HG02943 (cell line): ENCODE data around the gene MEGF11.

Source experiments
- ATAC-seq: cut with Tn5 transposase; IDR thresholded peaks from one replicate; pipeline ENCODE4 v1.9.1; 2021; ENCODE audit warnings: mild to moderate bottlenecking, low read depth, moderate library complexity; ENCODE audit not compliant: unreplicated experiment

Gene MEGF11

DNA sequence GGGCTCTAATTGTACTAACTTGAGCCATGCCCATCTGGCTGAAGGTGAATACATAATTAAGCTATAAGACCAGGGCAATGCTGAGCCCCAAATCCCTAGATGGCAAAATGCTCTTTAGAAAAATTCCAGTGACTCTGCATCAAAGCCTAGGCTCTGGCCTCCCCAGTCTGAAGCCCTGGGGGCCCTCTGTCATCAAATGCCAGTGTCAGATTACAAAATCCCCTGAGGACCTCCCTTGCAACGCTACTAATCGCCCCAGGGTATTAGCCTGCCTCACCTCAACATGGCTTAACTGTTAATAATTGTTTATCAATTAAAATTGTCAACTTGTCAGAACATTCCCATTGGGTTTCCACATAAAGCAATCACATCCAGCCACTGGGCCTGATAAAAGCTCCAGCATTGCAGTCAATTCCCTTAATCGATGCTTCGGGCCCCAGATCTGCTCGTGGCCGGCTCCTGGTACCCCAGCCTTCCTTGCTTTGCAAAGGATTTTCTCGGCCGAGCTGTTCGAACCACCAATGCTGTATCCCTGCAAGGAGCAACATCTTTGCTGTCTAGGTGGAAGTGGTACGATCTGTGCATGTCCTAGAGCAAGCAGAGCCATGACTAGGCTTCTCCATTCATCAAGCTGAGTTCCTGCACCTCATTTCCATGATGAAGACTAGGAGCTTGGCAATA is 151.7 kb downstream of the MEGF11 start:
- ATAC-seq: no peak

DNA sequence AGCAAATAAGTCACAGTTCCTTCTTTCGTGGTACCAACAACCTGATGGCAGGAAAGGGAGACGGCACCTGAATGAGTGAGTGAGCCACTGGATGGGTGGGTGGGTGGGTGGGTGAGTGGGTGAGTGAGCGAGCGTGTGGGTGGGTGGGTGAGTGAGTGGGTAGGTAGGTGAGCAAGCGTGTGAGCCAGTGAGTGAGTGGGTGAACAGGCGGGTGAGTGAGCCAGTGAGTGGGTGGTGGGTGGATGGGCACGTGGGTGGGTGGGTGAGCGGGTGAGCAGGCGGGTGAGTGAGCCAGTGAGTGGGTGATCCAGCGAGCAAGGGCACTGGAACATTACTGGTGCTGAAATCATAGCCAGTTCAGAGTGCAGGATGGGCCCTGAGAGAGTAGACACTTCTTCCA is 152.8 kb downstream of the MEGF11 start:
- ATAC-seq: no peak

GRCh38 chr15:66099950-66100671 is 153.4 kb downstream of the MEGF11 start:
- ATAC-seq: no peak

DNA sequence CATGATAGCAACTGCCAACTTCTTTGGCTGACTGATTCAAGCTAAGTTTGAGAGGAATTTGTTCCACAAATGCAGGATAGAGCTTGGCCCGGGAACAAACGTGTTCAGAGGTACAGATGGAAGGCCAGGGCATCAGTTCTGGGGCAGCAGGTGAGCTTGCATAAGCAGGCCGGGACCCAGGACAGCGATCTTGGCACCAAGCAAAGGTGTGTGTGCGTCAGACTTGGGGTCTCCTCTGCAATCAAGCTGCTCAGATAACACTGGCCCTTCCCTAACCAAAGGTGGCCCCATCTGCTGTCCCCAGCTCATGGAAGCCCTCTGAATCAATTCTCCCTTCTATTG is 155.6 kb downstream of the MEGF11 start:
- ATAC-seq: no peak

- ATAC-seq: no peak
These were observed 156.2 kb downstream of the MEGF11 start for GRCh38 chr15:66097151-66098021.

GRCh38 chr15:66096688-66097058 is 156.9 kb downstream of the MEGF11 start:
- ATAC-seq: no peak

DNA sequence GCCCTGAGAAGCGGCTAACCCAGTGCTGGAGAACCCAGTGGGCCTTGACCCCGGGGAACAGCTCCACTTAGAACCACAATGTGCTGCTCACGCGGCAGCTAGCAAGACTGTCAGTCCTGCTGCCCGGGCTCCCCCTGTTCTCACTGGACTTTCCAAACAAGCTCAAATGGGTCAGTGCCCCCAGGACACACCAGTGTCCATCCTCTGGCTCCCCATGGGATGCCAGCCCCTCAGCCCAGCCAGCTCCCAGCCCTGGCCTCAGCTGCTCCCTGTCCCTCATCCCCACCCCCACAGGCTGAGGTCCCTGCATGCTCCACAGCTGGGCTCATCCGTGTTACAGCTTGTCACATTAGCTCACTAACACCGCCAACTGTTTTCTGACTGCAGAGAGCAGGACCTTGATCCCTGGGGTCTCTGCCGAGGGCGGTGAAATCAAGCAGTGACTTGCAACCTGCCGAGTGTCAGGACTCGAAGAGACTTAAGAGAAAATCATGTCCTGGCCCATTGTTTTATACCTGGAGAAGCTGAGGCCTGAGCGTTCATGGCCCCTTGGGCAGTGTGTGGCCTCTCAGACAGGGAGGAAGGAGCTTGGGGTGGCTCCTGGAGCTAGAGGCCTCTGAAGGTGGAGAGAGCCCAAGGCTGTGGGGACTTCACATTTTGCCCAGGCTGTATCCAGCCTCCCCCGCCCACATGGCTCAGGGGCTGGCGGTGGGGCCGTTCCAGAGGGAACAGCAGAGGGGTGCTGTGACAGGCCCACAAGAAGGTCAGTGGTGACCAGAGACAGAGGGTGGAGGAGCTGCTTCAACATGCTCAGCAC is 157.5 kb downstream of the MEGF11 start:
- ATAC-seq: no peak

GRCh38 chr15:66094331-66094730 is 159.2 kb downstream of the MEGF11 start:
- ATAC-seq: no peak

DNA sequence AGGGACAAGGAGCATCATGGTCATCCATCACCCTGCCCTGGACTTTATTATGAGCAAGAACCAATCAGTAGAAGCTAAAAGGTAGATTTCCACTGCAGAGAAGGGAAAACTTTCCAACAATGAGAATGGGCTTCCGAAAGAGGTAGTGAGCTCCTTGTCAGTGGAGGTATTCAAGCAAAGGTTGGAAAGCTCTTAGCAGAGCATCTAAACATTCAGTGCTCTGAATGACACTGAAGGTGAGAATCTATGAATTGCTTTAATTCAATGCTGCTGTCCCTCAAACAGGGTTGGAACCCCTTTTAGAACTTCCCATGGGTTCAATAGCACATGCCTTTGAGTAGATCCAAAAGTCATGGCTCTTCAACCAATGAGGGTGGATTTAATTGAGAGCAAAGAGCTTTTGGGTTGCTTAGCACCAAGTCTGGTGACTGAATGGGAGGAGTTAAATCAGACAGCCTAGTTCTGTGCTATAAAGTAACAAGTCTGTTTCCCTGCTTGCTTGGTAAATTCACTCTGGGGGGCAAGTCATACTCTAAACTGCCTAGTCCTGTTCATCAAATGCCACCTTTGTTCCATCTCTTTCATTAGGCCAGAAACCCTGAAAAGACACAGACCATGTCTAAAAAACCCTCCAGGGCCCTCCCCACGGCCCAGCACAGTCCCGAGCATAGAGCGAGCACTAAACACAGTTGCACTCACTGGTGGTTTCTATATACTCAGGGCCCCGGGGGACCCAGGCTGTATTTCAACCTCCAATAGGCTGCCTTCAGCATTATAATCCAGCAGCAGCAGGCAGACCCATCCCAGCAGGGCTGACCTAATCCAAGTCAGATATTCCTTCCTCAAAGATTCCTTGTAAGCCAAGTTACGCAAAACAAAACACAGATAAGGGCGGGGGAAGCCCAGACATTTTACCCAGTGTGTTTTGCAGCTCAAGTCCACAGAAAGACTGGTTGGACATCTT is 161.2 kb downstream of the MEGF11 start:
- no peak for ATAC-seq

- ATAC-seq: no peak
These were observed 164.0 kb downstream of the MEGF11 start for GRCh38 chr15:66089509-66089908.

- ATAC-seq: no peak
These were observed 164.5 kb downstream of the MEGF11 start for GRCh38 chr15:66089049-66089448.

GRCh38 chr15:66085128-66085527 is 168.4 kb downstream of the MEGF11 start:
- ATAC-seq: no peak

DNA sequence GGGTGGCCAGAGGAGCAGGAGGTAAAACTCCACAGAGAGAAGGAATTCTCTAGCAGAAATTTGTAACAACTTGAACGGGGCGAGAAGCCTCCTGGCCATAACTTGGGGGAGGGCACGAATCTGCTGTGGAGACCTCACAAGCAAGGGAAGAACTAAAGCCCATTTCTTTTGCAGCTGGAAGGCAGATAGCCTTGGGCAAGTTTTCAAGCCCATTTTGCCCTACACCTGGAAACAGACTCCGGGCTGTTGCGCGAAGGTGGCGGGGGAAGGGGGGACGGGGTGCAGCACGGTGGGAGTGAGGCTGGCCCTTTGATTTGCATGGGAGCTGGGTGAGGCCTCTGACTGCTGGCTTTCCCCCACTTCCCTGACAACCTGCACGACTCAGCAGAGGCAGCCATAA is 168.8 kb downstream of the MEGF11 start:
- no peak for ATAC-seq

GRCh38 chr15:66080717-66081398 is 172.7 kb downstream of the MEGF11 start:
- ATAC-seq: no peak

DNA sequence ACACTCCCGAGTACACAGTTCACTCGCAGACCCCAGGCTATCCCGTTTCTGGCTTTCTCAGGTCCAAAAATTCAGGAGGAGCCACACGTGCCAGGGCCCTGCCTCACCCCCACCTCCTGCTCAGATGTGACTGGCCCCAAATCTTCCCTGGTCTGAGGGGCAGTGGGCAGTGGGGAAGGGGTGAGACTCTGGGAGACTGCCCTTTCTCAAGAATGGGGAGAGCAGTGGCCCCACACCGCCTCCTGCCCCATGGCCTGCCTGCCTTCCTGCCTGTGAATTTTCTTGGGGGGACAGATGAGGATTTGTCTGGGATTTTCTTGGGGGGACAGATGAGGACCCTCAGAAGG is 174.6 kb downstream of the MEGF11 start:
- ATAC-seq: no peak

- no peak for ATAC-seq
These were observed 175.2 kb downstream of the MEGF11 start for GRCh38 chr15:66078196-66078928.

DNA sequence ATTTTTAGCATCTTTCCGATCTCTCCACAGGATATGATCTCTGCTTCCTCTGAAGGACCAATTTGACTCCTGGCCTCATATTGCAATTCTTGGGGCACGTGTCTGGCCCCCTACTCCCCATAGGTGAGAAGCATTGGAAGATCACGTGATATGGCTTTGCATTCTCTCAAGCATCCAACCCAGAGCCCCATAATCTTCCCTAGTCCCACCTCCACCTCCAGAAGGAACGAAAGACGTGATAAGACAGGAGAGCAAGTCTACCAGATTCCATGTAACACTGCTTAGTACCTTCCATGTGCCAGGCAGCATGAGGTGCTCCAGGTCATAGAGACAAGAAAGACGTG is 176.3 kb downstream of the MEGF11 start:
- no peak for ATAC-seq

- no peak for ATAC-seq
These were observed 176.8 kb downstream of the MEGF11 start for GRCh38 chr15:66076591-66077319.
